ENCODE data around the gene MTM1.

GRCh38 chrX:150625875-150626274 is 57.5 kb downstream of the MTM1 start:
- TF ChIP-seq, protein P1, sequence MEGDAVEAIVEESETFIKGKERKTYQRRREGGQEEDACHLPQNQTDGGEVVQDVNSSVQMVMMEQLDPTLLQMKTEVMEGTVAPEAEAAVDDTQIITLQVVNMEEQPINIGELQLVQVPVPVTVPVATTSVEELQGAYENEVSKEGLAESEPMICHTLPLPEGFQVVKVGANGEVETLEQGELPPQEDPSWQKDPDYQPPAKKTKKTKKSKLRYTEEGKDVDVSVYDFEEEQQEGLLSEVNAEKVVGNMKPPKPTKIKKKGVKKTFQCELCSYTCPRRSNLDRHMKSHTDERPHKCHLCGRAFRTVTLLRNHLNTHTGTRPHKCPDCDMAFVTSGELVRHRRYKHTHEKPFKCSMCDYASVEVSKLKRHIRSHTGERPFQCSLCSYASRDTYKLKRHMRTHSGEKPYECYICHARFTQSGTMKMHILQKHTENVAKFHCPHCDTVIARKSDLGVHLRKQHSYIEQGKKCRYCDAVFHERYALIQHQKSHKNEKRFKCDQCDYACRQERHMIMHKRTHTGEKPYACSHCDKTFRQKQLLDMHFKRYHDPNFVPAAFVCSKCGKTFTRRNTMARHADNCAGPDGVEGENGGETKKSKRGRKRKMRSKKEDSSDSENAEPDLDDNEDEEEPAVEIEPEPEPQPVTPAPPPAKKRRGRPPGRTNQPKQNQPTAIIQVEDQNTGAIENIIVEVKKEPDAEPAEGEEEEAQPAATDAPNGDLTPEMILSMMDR (conservative IDR thresholded peaks at IDR 0.05; ENCODE audit: low read depth in 2 of 2) = no peak
- TF ChIP-seq JUNB (IDR thresholded peaks at IDR 0.05; ENCODE audit: unreplicated experiment) (no peak), CREB1 (CRISPR knock-in tag; IDR thresholded peaks at IDR 0.05; ENCODE audit: low read depth) (no peak), EZH2 (IDR thresholded peaks at IDR 0.05; ENCODE audit: low read depth, unreplicated experiment) (no peak)
